NCI-H2227 (cell line): Measurements from ENCODE around the gene EFNB3.

Experiments
- DNase-seq: peaks from one replicate; lab custom pipeline; 2025; ENCODE audit not compliant: unreplicated experiment; lab: John Stamatoyannopoulos, UW

EFNB3 gene

GRCh38 chr17:7697828-7698588 lies 7.0 kb upstream of the EFNB3 start:
- no peak for DNase-seq

GRCh38 chr17:7700510-7700909 lies 4.5 kb upstream of the EFNB3 start:
- no peak for DNase-seq

DNA sequence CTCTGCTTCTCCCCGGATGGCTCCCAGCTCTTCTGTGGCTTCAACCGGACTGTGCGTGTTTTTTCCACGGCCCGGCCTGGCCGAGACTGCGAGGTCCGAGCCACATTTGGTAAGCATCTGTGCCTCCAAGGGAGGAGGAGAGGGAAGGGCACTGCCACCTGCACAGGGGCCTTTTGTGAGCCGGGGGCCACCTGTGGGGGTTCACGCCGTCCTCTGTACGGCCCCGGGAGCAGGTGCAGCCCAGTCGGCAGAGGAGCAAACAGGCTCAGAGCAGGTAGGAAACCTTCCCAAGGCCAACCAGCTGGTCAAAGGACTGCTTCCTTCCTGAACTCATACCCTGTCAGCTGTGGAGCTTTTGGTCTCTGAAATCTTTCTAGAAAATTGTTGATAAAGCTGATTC lies 3.3 kb upstream of the EFNB3 start:
- no peak for DNase-seq

GRCh38 chr17:7702776-7703175 lies 2.2 kb upstream of the EFNB3 start:
- DNase-seq, result no peak

GRCh38 chr17:7703584-7704479 lies 1.2 kb upstream of the EFNB3 start:
- peak; percentile 89 for DNase-seq

- DNase-seq, result peak; percentile 23
Measured at GRCh38 chr17:7705269-7706255, 560 bp downstream of the EFNB3 start.

- no peak for DNase-seq
Measured at GRCh38 chr17:7706631-7707354, 1.8 kb downstream of the EFNB3 start.

- peak; percentile 84 for DNase-seq
Measured at GRCh38 chr17:7707446-7707845, 2.4 kb downstream of the EFNB3 start.

DNA sequence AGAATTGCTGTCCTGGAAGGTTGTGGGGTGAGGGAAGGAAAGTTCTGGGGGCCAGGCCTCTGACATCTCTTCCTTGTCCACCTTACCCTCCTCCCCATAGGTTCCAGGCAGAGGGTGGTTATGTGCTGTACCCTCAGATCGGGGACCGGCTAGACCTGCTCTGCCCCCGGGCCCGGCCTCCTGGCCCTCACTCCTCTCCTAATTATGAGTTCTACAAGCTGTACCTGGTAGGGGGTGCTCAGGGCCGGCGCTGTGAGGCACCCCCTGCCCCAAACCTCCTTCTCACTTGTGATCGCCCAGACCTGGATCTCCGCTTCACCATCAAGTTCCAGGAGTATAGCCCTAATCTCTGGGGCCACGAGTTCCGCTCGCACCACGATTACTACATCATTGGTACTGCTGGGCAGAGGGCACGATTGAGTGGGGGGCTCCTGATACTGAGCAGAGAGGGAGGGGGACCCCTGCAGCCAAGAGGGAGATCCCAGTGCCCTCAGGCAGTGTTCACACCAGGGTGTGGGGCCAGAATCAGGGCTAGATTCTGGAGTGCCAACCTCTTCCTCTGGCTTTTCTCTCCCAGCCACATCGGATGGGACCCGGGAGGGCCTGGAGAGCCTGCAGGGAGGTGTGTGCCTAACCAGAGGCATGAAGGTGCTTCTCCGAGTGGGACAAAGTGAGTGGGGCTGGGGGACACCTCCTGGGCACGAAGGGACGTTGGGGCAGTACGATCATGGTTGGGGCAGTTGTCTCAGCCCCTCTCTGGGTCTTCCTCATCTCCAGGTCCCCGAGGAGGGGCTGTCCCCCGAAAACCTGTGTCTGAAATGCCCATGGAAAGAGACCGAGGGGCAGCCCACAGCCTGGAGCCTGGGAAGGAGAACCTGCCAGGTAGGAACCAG lies 3.1 kb downstream of the EFNB3 start:
- no peak for DNase-seq

- no peak for DNase-seq
Measured at GRCh38 chr17:7709031-7709430, 4.0 kb downstream of the EFNB3 start.

- DNase-seq, result no peak
Measured at GRCh38 chr17:7710301-7710700, 5.3 kb downstream of the EFNB3 start.

DNA sequence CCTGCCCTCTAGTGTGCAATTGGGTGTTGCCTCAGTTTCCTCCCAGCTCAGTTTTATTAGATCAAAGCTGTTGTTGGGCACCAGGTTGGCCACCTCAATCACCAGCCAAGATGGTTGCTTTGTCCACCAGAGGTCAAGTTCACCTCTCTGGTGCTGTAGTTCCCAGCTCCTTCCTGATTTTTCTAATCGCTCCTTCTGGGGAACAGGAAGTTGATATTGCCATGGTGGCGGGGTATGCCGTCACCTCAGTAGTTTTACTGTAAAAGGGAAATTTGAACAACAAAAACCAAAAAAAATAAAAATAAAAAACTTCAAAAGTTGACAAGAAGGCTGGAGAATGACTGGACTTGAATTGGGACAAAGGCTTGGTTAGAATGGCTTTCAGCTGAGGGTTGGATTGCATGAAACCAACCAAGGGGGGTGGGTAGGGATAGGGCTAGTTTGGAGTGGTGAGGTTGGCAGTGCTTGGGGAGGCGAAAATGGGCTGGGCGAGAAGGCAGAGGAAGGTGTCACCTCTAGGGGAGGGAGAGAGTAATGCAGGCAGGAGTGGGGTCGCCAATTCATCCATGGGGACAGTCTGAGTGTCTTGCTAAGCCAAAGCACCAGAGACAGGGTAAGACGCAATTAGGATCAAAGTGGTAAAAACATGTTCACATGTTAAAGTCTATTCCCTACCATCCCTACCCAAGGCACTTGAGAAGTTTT lies 6.2 kb downstream of the EFNB3 start:
- DNase-seq, result peak; percentile 8

GRCh38 chr17:7712111-7712771 lies 7.2 kb downstream of the EFNB3 start:
- DNase-seq, result peak; percentile 67

- DNase-seq, result no peak
Measured at GRCh38 chr17:7713782-7714181, 8.8 kb downstream of the EFNB3 start.

- DNase-seq, result peak; percentile 8
Measured at GRCh38 chr17:7714721-7715594, 10.0 kb downstream of the EFNB3 start.

GRCh38 chr17:7715936-7716886 lies 11.2 kb downstream of the EFNB3 start:
- DNase-seq, result no peak
